GM21515 (cell line): ENCODE results near the gene DRD1.

ENCODE experiments used
- ATAC-seq: cut with Tn5 transposase; IDR thresholded peaks from one replicate; pipeline ENCODE4 v1.9.1; 2021; ENCODE audit not compliant: unreplicated experiment

The DRD1 gene

DNA sequence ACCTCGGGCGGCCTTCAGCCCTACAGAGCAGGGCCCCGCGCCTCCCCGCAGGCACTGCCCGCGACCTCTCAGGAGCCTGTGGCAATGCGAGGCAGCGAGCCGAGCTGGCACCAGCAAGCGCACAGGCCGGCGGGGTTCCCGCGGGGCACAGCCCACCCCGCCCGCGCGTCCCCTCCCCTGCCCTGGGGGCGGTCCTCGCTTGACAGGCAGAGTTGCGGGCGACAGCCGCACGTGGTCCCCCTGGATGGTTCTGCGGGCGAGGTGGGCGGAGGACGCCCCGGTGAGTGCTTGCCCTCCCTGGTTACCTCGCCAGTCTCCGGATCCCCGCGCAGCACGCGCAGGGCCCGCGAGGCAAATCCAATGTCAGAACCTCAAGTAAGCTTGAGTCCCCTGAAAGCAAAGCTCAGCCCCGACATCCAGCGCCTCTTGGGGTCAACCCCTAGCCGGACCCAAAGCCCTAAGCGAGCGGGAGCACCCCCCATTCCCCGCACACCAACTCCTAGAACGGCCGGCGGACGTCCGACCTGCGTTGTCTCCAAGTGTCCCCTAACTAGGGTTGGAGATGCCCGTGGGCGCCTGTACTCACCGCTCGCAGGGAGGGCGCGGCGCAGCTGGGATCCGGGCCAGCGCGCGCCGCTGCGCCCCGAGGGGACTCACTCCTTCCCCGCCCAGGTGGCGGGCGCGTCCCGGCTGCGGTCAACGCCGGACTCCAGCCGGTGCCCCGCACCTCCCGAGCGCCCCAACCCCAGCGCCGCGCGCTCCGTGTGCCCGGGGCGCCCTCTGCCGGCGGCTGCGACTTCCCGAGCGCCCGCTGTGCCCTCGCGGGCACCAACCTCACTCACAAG lies at the start of gene DRD1:
Gene DRD1 (minus strand): TSS at position 123 of the 845 bp plus-strand sequence. CDS start 1,083 bp downstream, outside the sequence.
- ATAC-seq: no peak

DNA sequence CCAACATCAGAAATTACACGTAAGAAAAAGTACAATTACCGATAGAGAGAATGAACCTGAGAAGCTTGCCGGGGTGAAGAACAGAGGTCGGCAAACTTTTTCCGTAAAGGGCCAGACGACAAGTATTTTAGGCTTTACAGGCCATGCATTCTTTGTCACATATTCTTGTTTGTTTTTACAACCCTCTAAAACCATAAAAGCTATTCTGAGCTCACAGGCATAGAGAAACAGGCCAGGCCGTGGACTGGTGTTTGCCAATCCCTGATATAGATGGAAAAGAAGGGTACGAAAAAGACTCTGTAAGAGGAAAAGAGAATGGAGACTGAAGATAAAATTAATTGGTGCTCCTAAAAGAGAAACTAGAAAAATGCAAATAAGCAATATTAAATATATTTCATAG lies 49.7 kb upstream of the DRD1 start:
- no peak for ATAC-seq

DNA sequence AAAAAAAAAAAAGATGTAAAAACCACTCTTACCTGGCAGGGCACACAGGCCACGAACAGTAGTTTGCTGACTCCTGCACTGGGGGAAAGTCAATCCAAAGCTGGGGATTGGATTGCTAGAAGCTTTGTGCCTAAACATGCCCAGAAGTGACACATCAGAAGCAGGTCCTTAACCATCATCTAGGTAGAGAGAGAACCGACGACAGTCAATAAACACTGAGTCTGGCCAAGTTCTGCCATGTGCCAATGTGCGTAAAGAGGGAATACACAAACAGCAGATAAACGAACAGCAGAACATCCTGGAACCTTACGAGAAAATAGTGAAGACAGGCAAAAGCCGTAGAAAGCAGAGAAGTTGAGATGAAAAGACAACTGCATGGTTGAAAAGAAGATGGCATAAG lies 49.3 kb upstream of the DRD1 start:
- no peak for ATAC-seq

DNA sequence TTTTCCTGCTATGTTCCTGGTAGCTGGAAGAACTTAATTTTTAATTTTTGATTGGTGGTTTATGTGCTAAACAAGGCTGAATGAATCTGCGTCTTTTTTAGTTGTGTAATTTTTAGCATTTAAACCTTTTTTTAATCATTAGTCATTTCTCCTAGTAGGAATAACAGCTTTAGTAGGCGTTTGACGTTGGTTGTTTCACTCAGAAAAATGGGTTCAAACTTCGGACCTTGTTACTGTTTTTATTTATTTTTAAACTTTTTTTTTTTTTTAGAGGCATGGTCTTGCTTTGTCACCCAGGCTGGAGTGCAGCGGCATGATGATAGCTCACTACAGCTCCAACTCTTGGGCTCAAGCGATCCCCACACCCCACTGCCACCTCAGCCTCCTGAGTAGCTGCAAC lies 47.2 kb upstream of the DRD1 start:
- no peak for ATAC-seq

DNA sequence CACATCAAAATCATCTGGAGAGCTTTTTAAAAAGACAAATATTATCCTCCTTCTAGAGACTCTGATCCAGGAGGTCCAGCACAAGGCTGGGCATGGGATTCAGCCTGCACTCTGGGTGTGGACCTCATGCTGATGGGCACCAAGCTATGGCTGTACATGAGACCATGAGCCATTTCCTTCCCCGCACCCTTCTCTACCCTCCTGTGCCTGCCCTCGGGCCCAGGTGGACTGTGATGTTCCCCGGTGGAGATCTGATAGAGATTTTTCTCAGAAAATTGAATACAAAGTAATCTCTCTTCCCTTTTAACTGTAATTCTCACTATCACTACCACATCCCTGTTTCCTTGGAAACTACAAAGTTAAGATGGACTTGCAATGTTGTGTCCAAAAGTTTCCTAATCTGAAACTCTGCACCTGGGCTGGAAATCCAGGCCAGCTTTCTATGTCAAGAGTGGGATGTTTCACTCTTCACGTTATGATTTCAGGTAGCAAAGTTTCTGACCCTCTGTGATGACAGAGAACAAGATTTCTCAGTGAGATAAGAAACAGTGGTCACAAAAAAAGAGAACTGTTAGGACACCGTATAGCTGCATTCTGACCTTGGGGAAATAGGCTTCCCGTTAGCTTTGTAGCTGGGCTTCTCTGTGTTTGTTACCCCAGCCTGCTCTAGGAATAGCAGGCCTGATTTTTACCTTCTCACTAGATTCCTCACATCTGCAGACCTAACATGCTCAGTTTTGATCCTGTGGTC lies 45.9 kb upstream of the DRD1 start:
- ATAC-seq: no peak

DNA sequence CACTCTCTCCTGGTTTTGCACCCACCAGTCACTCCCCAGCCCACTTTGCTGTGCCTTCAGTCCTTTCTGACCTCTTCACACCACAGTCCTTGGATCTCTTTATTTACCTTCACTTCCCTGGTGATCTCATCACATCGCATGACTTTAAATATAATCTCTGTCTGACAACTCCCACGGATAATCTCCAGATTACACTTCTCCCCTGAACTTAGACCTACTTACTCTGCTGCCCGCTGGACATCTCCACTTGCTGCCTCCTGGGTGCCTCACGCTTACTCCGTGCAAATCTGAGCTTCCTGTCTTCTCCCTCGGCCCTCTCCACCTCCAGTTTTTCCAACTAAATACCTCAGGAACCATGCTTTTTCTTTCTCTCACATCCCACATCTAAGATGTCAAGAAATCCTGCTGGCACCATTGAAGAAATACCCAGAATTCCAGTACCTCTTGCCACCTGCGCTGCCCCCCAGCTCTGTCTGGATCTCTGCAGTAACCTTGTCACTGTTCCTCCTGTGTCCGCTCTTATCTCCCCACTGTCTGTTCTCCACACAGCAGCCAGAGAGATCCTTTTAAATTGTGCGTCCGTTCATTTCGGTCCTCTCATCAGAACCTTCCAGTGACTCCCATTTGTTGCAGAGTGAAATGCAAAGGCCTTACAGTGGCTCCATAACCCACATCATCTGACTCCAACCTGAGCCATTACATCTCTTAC lies 43.7 kb upstream of the DRD1 start:
- no peak for ATAC-seq

DNA sequence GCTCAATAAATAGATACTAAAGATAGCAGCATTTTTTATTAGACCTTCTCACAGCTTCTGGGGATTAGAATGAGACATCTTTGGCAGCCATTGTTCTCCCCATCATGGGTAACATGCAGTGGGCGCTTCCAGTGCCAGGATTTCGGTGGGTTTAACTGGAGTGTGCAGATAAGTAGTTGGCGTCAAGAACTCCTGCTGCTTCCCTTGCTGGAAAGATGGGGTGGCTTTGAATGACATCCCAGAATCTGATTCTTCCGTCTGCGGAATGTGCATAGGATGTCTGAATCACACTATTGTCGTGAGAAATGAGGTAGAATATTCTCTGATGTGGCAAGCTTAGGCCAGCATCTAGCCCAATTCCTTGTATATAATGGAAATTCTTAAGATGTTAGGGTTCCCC lies 41.6 kb upstream of the DRD1 start:
- ATAC-seq: no peak

DNA sequence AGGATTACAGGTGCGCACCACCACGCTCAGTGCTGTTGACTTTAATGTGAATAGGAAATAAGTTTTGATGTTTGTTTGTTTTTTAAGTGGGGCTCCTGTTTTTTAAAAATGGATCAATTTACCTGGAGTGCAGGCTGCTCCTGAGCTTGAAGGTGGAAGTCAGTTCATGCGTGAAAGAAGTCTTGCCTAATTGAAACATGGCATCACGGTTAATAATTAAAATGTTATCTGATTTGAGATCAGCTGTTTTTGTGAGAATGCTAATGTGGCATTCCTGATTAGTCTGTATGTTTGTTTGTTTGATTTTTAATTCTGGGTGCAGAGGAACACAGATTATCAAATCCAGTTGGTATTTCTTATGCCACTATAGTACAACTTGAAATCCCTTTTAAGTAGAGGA lies 40.8 kb upstream of the DRD1 start:
- no peak for ATAC-seq

DNA sequence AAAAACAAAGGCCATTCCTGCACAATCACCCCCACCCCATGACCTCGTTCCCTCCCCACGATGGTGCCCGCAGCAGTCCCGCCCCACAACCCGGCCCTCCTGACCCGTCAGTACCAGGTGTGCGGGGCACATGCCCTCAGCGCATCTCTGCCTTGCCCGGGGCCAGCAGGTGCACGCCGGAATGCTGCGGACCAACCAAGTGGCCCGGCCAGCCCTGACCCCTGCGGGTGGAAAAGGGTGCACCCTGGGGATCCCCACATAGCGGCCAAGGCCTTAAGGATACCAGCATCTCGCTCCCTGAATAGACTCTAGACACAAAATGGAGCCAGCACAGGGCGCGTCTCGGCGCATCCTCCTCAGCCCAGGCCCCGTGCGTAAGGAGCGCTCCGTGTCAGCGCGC lies 40.3 kb upstream of the DRD1 start:
- no peak for ATAC-seq

DNA sequence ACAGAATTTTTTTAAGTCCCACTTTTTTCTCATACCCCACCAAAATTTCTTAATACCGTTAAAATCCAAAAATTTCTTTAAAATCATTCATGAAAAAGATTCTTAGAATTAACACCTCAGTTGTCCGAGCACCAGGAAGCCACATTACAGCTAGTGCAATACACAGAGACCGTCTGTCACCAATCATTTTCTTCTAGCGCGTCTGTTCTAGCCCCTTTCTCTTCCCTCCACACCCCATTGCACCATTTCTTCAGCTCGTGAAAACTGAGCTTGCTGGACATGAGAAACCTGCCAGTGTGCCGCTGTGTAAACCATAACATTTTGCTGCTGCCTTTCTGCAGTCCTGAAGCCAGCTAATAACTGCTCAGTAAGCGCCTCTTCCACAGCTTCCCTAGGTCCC lies 39.4 kb upstream of the DRD1 start:
- no peak for ATAC-seq

DNA sequence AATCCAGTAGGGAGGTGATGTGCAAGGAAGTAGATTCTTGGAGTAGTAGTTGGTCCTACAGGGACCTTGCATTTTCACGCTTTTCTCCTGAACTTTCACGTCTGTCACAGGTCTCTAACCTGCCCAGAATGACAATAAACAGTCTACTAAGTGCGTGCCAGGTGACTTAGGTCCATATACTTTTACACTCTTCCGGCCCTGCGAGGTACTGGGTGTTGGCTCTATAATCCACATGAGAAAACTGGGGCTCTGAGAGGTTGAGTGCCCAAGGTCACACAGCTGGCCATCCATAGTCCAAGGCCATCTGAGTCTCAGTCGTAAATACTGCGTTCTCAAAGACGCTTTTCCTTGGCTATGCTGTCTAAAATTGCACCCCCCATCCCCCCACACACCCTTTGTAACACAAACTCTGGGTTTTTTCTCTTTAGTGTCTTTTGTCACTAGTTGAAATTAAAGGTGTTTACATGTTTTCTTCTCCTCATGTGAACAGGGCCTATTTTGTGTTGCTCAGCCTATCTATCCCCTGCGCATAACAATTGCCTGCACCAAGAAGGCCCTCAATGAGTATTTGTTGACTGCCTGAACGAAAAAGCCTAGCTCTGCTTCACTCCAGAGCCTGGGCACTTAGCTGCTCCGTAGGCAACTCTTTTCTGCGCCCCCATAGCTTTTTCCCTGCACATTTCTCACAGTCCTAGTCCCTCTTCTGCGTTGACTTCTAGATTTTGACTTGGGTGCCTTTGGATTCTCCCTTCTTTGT lies 35.3 kb upstream of the DRD1 start:
- peak; percentile 3 for ATAC-seq

DNA sequence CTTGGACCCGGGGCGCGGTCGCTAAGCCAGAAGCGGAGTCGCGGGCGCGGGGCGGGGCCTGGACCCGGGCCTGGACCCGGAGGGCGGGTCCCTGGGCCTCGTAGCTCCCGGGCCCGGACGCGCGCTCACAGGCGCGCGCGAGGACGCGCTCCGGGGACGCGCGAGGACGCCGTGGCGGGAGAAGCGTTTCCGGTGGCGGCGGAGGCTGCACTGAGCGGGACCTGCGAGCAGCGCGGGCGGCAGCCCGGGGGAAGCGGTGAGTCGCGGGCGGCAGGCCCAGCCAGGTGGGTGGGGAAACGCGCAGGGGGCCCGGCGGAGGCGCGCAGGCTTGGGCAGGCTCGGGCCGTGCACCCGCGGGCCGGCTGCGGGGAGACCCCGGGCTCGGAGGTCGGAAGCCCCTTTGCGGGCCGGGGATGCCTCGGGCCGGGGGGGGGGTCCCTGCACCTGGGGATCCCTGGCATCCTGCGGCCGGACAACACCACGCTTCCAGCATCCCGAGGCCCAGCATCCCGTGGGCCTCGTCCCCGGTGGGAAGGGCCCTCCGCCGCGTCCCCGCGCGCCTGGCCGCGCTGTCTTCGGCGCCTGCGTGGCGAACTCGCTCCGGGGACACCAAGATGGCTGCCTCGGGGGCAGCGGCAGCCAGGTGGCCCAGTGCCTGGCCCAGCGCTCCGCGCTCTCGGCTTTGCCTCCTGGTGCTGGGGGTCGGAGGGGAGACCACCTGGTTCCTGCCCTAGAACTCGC lies 34.6 kb upstream of the DRD1 start, which contains the start of gene SFXN1:
Gene SFXN1 (plus strand): TSS at position 177 of the 741 bp plus-strand sequence. CDS start 13,544 bp downstream, outside the sequence.
- peak; percentile 94 for ATAC-seq

DNA sequence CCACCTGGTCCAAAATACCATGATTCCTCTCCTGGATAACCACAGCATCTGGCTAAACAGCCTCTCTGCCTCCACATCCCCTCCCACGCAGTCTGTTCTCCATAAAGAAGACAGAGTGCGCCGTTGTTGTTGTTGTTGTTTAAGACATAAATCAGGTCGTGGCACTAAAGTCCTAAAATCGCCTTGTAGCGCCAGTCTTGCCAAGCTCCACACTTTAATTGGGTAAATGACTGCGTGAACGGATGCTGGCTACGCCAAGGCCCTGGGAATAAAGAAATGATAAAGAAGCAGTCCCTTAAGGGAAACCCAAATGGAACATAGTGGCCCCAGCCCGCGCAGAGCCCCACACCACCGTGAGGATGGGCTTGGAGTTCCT lies 34.0 kb upstream of the DRD1 start:
- ATAC-seq: no peak

DNA sequence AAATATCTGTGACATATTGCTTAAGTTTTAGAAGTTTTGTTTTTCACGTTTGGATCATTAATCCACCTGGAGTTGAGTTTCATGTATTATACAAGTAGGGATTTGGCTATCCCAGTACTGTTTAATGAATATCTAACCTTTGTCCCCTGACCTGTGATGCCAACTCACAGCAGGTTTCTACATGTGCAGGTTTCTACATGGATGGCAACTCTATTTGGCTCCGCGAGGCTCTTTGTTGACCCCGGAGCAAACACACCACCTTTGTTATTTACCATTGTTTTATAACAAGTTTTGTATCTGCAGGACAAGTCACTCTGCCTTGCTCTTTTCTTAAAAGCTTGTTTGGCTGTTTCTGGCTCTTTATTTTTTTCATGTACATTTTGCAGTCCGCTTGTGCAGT lies 33.5 kb upstream of the DRD1 start:
- ATAC-seq: no peak

DNA sequence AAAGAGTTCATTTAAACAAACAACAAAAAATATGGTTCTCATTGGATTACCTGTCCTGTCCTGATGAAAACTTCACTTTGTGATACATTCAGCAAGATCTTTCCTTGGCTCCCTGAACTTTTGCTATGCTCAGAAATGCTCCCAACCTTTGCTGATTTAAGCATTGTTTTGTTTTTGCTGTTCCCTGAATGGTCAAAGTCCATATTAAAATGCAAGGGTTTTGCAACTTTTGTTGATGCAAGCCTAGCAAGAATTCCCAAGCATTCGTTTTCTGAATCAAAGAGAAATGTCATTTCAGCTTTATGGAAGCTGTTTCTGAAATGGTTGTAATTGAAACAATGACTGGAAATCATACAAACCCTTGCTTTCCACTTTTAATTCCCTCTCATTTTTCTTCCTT lies 31.3 kb upstream of the DRD1 start:
- ATAC-seq: no peak

DNA sequence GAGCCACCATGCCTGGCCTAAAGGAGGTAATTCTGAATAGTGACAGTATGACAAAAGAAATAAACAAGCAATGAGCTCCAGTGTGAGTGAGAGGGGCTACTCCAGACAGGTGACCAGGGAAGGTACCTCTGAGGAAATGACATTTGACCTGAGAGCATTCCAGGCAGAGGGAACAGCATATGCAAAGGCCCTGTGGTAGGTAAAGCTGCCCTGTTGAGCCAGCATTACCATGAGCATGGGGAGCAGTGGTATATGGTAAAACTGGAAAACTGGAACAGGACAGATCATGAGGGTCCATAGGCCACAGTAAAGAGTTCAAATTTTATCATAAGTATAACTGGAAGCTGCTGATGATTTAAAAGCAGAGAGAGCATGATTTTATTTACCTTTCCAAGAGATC lies 28.4 kb upstream of the DRD1 start:
- ATAC-seq: no peak

DNA sequence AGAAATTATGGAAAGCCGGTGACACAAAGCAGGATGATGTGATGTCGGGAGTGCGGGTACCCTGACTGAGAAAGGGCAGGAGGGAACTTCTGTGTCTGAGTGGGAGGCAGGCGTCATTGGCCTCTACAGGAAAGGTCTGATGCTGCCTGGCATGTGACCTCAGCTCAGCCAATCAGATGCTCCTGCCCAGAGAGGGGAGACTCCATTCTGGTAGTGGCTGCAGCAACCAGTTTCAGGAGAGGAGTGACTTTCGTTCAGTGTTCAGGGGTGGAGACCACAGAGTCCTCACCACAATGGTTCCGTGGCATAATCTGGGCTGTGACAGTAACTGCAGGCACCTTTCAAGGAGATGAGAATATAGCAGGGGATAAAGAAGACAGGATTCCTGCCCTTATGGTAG lies 27.6 kb upstream of the DRD1 start:
- ATAC-seq: peak; percentile 58

DNA sequence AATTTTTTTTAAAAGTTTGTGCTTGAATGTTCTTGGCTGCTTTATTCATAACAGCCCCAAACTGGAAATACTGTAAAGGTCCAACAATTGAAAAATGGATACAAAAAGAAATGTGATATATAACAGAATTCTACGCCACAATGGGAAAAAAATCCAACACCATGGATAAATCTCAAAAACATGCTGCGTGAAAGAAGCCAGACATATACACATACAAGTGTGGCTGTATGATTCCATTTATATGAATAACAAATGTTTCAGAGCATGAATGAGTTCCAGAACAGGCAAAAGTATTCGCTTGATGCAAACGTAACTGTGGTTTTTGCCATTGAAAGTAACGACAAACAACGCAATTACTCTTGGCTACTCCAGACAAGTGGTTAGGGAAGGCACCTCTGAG lies 27.2 kb upstream of the DRD1 start:
- ATAC-seq: no peak

DNA sequence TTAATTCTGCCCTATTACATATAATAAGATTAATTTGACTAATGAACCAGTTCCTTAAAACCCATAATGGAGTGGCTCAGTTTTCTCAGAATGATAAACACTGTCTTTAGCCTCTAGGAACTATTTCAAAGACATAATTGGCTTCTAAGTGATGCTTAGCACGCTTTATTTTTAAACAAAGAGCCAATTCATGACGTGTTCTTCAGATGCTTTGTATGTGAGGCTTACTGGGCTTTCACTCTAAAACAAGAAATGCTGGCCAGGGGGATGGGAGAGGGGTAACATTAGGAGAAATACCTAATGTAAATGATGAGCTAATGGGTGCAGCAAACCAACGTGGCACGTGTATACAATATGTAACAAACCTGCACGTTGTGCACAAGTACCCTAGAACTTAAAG lies 26.8 kb upstream of the DRD1 start:
- no peak for ATAC-seq

DNA sequence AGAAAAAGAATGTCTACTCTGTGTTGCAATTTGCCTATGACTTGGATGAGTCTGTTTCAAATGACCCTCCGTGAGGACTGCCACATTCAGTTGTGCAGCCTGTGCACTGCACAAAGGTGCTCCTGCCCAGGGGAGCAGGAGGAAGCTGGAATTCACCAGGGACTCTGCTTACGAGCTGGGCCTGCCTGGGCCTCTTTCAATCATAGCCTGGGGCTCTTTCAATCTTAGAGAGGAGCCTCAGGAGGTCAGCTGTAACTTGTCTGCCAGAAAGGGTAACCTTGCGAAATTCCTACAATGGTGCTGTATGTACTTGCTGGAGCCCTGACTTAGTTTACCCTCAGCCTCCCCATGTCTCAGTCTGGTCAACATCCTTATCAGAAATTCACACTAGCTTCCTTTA lies 25.9 kb upstream of the DRD1 start:
- ATAC-seq: no peak
